GM12891 (cell line): Measurements from ENCODE around the gene ZNF334.

Source experiments
- POLR2A ChIP-seq: IDR thresholded peaks from 2 replicates; pipeline ENCODE4 v1.6.1; 2011; ENCODE audit warnings: low read depth, low read length, control low read depth
- POLR2AphosphoS5 ChIP-seq: IDR thresholded peaks from 2 replicates; pipeline ENCODE4 v1.6.1; 2011; ENCODE audit warnings: low read depth, low read length, control low read depth
- POU2F2 ChIP-seq: IDR thresholded peaks from 2 replicates; pipeline ENCODE4 v1.6.1; 2011; ENCODE audit warnings: low read depth, mild to moderate bottlenecking, control low read depth, low read length, moderate library complexity
- SPI1 ChIP-seq: IDR thresholded peaks from 2 replicates; pipeline ENCODE4 v1.6.1; 2011; ENCODE audit warnings: low read depth, low read length, control low read depth
- TAF1 ChIP-seq: IDR thresholded peaks from 2 replicates; pipeline ENCODE4 v1.6.1; 2011; ENCODE audit warnings: low read depth, low read length, control low read depth

DNA sequence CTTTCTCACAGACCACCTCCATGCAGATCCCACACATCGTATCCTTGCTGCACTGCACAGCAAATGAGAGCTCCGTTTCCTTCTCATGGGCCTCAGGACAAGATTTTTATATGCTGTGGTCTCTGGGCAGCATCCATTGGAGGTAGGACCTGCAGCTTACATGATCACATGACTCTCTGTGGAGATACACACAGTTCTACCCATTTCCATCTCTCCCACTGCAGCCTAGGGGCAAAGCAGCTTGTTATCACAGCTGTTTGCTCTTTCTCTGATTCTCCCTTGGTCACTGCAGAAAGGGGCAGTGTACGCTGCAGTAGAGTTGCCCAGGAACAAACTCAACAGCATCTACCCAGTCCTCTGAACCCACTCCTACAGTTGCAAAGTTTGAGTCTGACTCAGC, 48.9 kb downstream of the ZNF334 start:
- TF ChIP-seq POLR2AphosphoS5: no peak
- no peak for TF ChIP-seq TAF1
- TF ChIP-seq POU2F2: no peak
- TF ChIP-seq POLR2A: no peak
- TF ChIP-seq SPI1: no peak
